NCI-H345 treated with DMSO at 0.1 percent for 48 hours (cell line): Measurements from ENCODE around the gene MSH5.

Source experiments
- DNase-seq: peaks from one replicate; lab custom pipeline; 2025; ENCODE audit not compliant: unreplicated experiment; lab: John Stamatoyannopoulos, UW

The MSH5 gene

DNA sequence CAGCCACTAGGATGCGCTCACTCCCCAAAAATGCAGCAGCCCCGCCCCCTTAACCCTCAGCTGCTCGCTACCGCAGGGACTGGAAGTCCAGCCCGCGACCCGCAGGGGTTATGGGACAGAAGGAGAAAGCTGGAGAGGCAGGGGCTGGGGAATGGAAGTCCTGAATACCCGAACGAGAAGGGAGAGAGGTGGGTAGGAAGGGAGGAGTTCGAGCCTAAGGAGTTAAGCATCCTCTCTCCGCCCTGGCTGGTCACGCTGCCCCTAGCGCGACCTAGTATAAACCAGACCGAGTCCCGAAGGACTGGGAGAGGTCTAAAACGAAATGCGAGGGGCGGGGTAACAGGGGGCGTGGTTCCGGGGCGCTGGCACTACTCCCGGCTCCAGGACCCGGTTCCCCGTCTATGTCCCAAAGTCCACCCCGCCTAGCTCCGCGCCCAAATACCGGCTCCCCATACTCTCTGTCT is 10.3 kb upstream of the MSH5 start:
- DNase-seq: peak; percentile 68

DNA sequence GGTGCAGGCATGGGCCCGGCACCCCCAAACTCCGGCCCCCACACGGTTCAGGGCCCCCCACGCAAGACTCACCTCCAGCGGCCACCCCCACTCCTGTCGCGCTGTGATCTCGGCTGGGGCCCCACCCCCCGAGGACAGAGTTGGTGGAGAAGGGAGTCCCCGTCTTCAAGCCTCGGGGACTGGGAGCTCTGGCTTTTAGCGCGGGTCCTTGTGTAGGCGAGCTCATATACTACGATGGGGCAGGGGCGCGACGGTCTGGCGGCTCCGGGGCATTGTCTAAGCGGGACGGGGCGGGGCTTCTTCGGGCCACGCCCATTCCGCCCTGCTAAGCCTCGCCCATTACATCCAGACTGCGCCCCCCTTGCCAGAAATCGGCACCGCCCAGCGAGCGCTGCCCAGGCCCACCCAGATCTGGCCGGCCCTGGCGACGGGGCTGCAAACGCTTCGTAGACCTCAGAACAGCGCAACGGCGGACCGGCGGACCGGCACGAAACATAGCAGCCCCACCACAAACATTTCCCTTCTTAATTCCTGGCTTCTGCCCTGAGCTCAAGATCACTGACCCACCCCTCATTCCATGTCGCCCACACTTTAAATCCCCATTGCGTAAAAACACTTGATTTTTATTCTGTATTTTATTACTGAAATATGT is 9.7 kb upstream of the MSH5 start:
- DNase-seq: peak; percentile 41

GRCh38 chr6:31730631-31731086 is 9.1 kb upstream of the MSH5 start:
- DNase-seq: no peak

- DNase-seq: no peak
Observed at GRCh38 chr6:31732029-31732428, 7.8 kb upstream of the MSH5 start.

DNA sequence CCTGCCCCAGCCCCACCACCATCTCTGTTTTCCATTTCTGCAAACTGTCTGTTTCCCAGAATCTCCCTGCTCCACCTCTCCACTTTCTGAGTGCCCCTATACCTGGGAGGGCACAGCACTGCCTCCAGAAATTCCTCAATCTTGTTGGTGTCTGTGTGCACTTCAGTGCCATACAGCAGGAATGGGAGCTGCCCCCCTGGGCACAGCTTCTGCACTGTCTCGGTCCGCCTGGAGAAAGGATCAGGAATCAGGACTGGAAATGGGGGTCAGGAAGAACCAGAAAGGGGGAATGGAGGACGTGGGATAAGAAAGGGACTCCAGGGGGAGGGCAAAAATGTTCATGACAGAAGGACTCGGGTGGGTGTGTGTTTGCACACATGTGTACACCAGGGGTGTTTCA is 6.1 kb upstream of the MSH5 start:
- DNase-seq: no peak

- no peak for DNase-seq
Observed at GRCh38 chr6:31734247-31734820, 5.5 kb upstream of the MSH5 start.

DNA sequence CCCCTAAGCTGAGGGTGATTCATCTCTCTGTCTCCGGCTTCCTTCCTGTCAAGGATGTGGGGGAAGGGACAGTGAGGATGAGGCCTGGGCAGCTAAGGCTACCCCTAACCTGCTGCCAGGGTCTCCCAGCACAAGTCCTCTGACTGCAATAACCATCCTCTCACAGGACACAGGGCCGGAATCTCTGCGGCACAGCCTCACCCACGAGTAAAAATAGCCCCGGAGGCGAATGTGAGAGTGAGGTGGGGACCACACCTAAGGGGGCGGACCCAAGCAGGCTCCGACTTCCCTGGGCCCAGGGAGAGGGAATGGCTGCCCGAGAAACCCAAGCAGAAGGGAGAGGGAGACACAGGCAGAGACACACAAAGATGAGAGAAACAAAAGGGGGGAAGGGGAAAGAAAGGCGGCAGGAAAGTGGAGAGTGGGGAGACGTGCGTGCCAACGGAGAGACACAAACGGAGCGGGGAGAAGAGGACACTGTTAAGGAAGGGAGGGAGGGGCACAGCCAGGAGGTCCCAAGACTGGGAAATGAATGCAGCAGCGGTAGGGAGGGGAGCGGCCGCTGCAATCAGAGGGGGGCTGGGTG is 4.9 kb upstream of the MSH5 start:
- DNase-seq: no peak

DNA sequence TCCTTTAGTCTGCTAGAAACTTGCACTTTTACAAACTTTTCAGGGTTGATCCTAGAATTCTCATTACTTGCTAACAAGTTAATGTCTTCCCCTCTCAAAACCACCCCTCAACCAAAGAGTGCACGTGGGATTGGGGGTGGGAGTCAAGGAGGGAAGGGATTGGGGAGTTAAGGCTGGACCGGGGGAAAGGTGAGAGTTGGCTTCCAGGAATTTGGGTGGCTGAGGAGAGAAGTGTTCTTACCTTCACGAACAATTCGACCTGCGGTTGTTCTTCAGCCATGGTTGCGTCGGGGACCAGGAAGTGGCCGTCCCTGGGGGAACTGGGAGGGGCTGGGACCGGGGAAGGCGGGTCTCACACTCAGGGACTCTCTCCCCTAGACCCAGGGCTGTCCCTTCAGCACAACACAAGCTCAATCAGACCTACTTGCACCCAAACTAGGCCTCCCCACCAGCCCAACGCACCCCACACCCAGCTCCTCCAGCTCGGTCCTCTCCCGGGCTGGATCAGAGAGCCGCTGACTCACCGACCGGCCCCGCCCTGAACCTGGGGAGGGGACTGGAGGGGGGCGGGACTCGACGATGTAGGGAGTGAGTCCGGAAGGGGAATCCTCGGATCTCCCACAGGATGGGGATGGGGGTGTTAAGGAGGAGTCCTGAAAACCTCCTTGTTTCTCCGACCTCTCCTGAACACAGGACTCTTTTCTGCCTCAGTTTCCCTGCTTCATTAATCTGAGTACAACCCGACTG is 3.6 kb upstream of the MSH5 start, which contains the start of gene CLIC1:
TSS of gene CLIC1 (minus strand) at position 510 of the 747 bp plus-strand sequence. CDS start at position 280, 230 bp downstream.
- DNase-seq: peak; percentile 59

- DNase-seq: no peak
Observed at GRCh38 chr6:31736768-31737314, 3.0 kb upstream of the MSH5 start.

DNA sequence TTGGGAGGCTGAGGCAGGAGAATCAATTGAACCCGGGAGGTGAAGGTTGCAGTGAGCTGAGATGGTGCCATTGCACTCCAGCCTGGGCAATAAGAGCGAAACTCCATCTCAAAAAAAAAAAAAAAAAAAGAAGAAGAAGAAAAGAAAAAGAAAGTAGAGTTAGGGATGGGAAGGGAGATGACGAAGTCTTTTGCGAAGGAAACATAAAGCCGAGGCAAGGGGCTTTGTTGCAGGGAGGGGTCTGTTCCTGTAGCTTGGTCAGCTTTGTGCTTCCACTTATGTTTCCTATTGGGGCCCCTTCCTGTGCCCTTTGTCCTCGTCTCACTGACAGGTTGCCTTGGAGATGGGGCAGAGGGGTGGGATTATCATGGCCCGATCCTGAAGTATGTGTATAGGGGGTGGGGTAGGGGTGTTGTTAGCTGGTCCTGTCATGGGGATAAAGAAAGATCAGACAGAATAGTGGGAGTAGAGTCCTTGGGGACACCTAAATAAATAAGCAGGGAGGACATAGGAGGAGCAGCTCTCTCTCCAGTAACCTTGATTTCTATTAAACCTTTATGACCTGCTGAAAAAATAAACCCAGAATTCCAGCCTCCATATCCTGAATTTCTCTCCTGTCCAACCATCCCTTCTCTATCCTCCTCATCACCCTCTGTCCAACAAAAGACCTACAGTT is 2.4 kb upstream of the MSH5 start:
- DNase-seq: peak; percentile 58

DNA sequence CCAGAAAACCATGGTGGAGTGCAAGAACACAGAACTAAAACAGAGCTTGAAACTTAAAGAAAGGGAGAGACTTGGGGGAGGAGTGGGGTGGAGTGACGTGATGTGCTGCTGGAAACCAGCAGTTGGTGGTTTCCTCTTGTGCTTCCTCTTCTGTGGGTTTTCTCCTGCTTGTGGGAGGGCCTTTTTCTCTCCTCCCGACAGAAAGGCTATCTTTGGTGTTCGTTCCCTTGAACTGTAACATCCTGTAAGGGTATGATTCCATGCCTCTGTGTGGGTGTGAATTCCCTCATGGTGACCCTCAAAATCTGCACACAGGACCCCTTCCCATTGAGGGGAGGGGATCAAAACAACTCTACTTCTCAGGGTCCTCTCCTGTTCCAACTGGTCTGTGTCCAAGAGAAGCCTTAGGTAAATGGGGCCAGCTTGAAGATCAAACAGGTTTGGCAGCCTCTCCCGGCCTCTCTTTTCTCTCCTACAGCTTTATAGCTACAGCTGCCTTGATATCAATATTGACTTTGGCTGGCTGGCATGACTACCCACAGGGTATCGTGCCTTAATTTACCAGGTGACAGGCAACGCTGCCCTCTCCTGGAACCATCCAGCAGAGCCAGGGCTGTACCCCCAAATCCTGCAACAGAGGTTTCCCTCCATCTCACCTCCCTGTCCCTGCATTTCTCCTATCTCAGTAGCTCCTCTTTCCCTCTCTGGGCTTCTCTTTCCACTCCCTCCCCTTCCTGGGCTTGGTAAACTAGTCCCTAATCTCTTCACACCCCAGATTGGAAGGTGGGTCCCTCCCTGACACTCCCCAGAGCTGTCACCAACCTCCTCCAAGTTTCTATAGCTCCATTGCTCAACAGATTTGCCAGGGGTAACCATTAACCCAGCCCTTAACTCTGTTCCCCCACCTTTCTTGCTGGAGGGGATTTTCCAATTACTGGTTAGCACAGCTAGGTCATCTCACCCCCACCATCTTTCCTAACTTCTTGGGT is 1.5 kb upstream of the MSH5 start:
- peak; percentile 87 for DNase-seq

DNA sequence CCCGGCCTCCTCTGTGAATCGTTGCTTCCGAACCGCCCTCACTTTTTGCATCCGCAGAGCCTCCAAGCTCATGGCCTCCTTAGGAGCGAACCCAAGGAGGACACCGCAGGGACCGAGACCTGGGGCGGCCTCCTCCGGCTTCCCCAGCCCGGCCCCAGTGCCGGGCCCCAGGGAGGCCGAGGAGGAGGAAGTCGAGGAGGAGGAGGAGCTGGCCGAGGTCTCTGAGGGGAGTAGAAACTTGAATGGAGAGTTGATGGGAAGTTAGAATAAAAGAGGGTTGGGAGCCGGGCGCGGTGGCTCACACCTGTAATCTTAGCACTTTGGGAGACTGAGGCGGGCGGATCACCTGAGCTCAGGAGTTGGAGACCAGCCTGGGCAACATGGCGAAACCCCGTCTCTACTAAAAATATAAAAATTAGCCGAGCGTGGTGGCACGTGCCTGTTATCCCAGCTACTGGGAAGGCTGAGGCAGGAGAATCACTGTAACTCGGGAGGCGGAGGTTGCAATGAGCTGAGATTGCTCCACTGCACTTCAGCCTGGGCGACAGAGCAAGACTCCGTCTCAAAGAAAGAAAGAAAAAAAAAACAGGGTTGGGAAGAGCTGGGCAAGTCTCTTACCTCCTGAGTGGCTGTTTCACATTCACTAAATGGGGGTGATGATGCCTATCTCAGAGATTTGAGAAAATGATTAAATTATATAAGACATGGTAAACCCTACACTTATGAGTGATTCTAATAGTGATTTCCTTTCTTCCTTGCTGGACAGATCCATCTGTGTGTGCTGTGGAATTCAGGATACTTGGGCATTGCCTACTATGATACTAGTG is 805 bp downstream of the MSH5 start:
- no peak for DNase-seq

DNA sequence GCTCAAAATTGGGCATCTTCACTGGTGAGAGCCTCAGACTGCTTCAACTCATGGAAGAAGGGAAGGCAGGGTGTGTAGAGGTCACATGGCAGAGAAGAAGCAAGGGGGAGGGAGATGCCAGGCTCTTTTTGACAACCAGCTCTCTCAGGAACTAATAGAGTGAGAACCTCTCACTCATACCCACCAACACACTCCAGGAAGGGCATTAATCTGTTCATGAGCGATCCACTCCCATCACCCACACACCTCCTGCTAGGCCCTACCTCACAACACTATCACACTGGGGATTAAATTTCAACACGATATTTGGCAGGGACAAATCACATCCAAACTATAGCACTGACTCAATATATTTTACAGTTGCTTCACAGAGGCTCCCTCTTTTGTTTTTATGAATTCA is 2.0 kb downstream of the MSH5 start:
- DNase-seq: no peak

GRCh38 chr6:31742894-31743293 is 3.1 kb downstream of the MSH5 start:
- no peak for DNase-seq

- no peak for DNase-seq
Observed at GRCh38 chr6:31744422-31744821, 4.6 kb downstream of the MSH5 start.

DNA sequence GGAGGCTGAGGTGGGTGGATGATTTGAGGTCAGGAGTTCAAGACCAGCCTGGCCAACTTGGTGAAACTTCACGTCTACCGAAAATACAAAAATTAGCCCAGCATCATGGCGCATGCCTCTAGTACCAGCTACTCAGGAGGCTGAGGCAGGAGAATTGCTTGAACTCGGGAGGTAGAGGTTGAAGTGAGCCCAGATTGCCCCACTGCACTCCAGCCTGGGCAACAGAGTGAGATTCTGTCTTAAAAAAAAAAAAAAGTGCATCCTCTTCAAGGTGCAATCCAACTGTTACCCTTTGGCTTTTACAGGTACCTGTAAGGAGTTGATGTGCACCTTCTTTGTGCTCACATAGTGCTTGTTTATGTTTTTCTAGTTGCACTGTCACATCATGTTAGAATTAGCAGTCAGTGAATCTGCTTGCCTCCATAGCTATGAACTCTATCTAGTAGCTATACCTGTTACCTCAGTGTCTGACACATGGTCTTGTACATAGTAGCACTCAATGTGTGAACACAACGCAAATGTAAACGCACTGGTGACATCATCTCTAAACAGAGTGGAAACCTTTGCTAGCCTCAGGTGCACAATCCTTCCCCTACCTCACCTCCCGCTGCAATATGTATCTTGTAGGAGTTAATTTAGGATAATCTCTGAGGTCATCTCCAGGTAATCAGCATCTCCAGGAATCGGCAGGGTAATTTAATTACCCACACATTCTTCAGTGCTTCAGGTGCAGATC is 9.7 kb downstream of the MSH5 start:
- no peak for DNase-seq

DNA sequence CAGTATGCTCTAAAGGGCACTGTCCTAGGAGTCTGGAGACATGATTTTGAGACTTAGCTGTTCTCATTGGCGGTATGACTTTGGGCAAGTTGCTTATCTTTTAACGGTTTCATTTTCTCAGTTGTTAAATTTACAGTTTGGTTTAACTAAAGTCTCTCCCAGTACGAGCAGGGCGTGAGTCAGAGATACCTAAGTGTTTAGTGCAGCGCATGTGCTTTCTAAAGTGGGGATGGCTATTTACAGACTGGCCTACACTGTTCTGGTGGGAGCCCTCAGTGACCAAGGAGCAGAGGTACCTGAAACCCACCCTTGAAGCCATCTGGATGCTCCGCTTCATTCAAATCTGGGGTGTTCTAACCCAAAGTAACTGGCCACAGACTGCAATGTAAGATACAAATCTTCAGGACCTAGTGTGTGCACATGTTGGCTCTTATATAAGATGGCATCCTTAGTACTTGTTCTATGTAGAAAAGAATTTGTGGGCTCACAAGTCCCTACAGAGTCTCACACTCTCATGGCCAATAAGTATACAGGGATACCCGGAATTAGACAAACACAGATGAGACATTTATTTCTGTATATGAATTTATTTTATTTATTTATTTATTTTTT is 10.7 kb downstream of the MSH5 start:
- no peak for DNase-seq
